NCI-H510A (cell line): ENCODE measurements around the gene AGPAT4.

ENCODE experiments used
- DNase-seq: peaks from one replicate; lab custom pipeline; 2025; lab: John Stamatoyannopoulos, UW

The AGPAT4 gene

DNA sequence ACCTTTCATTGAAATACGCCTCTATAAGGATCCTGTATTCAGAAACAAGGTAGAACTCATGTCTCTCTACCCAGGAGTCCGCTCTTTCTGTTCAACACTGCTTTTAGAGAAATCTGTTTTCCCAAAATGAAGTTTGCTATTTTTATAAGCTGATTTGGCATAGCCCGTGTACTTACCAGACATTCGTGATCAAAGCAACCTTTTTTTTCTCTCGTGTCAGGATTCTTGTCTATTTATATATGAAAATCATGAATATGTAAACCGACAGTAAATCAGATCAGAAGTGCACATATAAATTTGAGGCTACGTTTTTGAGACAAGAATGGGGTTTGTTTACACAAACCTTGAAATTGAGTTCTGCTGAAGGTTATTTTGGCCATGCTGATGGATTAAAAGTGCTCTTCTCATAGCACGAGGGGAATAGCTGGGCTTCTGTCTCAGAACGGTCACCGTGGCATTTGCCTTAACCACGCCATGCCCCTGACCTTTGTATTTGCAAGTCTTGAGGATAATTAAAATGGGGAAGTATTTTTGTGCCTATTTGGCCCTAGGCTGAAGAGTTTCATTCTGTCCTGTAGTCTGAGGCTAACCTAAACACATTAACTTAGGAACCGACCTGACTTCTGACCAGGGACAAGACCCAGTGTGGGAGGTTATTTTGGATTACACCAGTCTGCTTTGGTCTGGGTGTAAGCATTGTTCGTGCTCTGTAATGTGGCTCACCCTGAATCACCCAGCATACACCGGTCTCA is 163.7 kb downstream of the AGPAT4 start:
- DNase-seq = no peak

DNA sequence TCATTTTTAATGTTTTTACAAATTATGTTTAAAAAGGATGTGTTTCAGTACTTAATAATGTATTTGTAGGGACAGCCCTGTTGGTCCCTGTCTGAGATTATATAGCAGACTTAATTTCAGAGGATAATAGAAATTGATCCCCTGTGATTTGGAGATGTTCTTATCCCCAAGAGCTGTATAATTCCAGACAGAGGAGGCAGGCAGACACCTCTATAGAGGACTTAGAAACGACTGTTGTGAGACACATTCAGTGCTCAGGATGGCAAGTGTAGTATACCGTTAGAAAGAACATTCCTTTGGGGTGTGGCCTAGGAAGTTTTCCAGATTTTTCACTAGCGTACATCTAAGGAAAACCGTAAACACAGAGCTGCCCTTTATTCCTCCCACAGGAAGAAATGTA is 164.5 kb downstream of the AGPAT4 start:
- DNase-seq = no peak

DNA sequence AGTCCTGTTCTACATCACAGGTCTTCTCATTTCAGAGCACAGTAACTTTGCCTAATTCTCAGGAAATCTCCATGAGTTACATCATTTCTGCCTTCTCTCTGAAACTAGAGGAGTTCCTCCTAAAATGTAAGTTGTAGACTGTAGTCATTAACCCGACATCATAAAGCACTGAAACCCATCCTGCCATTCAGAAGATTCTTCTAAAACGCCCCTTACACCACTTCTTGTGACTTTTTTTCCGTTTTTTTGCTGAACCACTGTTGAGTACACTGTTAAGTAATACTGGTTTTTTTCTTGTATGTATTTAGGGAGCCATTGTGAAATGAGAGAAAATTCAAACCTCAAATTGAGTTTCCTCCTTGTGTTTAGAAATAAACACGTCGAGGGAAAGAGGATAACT is 164.9 kb downstream of the AGPAT4 start:
- no peak for DNase-seq

DNA sequence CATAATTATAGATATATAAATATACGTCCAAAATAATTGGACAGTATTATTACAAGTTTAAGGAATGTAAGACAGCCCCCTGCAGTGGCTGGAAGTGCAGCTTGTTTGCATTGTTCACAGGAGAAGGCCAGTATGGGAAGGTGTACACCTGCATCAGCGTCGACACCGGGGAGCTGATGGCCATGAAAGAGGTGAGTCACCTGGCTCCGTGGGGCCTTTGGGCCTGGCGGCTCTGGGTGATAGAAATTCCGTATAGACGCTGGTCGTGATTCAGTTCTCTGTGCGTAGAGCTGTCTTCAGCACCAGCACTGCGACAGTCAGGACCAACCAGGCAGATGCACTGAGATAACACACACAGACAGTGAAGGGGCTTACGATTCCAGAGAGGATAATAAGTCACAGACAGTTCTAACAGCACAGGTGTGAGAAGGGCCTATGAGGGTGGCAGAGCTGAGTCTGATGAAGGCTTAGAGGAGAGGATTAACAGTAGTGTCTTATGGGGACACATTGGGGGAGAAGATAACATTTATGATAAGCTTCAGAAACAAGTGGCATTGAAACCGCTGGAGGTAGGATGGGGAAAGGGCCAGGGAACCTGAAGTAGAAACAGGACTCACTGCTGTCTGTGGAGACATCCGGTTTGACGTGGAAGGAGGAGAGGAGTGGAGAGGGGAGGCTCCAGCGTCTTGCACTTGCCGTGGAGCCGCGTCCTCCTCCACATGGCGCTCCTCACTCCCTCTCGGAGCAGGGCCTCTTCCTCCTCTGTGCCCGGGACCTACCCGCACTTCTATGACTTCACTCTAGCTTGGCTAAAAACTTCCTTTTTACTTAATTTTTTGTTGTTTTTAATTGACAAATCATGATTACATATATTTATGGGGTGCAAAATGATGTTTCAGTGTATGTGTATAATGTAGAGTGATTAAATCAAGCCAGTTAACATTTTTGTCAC is 165.8 kb downstream of the AGPAT4 start:
- DNase-seq = no peak

DNA sequence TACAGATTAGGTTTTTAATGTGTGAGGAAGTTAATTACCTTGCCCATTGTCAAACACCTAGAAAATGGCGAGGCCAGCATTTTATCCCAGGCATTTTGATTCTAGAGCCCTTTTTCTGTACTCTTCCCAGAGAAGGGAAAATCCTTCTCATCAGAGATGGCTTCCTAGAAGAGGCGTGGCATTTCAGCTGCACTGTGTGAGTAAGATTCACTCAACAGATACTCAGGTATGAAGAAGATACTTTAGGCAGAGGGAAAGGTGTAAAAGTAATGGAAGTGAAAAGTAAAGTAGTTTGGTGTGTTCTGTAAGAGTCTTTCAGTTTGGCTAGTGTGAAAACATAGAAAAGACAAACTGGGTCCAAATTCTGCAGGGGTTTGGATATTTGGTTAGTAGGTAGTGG is 168.5 kb downstream of the AGPAT4 start:
- no peak for DNase-seq

DNA sequence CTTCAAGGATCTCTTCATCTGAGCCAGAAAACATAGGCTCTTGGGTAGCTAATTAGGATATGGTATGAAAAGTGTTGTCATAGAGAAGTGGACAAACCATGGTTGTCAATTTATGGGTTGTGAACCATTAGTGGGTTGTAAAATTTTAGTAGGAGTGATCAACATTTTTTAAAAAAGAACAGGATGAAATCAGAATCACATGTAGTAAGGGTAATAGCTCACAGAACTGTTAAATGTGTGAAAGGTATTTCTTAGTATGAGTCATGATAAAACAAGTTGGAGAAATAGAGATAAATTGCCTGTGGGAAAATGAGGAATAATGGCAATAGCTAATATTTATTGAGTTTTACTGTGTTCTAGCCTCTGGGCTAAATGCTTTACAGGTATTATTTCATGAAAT is 168.9 kb downstream of the AGPAT4 start:
- DNase-seq = no peak

DNA sequence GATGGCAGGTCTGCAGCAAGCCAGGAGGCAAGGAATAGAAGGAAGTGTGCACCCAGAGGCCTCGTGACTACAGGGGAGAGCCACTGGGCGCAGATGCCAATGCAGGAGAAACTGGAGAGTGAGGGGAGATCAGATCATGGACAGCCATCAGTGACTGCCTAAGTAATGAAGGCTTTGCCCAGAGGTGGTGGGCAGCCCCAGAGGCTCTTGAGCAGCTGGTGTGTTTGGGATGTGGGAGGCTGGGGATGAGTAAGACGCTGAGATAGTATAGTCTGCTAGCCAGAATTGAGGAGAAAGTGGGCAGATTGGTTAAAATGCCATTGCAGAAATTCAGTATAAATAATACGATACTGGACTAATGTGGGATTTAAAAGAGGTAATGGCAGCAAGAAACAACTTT is 170.4 kb downstream of the AGPAT4 start:
- no peak for DNase-seq

DNA sequence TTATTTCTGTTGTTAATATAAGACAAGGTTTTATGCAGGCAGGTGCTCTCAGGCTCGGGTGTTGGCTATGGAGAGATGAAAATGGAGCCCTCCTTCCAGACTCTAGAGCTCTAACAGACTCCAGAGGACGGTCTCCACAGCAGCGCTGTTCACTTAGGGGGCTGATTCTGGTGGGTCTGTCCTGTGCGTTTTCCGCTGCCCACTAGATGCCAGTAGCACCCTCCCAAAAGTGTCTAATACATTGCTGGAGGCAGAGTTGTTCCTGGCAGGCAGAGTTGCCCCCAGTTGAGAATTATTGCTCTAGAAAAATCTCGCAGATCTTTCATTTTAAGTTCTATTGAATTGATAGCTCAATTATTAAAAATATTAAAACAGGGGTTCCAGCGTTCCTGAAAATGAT is 172.3 kb downstream of the AGPAT4 start:
- no peak for DNase-seq

DNA sequence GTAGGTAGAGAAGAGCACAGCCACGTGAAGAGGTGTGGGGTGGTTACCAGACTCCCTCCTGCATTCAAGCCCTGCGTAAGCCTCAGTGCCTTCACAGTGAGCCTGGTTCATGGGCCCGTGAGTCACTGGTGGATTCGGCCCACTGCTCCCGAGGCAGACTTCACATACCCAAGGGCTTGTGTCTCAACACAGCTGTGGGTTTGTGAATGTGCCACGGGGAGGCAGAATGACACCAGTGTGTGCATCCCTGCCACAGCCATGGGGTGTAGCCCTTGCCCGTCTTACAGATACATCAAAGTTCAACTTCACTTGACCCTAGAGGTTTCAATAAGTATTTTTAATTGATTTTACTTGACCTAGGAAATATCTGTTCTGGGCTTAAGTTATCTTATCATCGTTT is 173.8 kb downstream of the AGPAT4 start:
- no peak for DNase-seq

DNA sequence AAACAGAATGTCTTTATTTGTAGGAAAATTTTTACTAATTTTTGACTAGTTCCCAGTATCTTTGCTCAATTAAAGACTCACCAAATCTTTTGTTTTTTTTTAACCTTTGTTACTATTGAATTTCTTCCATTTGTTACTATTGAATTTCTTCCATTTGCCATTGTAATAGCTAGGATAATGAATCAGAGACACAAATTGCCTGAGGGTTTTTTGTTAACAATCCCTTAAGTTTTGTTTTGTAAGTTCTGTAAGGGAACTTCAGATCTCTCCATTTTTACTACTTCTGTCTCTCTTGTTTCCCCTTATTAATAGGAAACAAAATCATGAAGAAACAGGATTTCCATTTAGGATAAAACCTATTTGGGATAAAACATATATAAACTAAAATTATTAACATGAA is 177.9 kb downstream of the AGPAT4 start:
- no peak for DNase-seq

DNA sequence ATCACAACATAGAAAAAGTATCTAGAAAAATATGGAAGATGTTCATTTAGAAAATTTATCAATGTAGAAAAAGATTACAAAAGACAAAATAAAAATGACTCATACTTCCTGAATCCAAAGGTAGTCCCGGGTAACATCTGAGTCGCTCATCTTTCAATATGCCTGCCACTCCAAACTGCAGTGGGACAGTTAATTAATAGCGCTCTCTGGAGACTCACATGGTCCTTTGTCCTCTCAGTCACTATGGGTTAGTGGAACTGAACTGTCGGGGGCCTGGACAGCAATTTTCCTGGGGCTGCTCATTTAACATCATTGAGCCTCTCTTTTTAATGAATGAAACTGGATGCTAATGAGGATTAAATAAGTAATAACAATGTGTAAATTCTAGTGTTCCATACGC is 178.9 kb downstream of the AGPAT4 start:
- no peak for DNase-seq

DNA sequence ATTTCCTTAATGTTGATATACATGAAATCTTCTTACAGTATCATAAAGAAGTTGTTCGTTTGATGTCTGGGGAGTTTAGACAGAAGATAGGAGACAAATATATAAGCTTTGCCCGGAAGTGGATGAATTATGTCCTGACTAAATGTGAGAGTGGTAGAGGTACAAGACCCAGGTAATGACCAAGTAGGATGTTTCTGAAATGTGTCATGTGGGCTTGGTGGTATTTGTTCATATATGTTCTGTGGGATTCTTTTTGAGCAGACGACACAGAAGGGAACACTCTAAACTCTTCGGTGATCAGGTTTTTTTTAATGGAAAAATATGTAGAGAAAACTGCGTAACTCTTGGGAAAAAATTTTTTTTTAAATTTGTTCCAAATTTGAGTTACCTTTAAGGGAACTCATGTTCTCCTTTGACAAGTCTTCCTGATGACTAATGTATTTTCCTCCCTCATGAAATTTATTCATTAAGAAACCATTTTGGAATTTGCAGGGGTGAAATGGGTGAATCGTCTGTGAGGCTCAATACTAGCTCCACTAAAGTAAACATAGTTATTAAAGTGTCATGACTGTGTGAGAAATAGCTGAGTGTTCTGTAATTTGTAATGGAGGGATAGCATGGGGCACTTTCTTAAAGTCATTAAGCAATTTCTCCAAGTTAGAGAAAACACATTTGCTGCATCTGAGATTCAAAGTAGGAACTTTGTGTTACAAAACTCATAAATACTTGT is 181.7 kb downstream of the AGPAT4 start:
- DNase-seq = no peak

DNA sequence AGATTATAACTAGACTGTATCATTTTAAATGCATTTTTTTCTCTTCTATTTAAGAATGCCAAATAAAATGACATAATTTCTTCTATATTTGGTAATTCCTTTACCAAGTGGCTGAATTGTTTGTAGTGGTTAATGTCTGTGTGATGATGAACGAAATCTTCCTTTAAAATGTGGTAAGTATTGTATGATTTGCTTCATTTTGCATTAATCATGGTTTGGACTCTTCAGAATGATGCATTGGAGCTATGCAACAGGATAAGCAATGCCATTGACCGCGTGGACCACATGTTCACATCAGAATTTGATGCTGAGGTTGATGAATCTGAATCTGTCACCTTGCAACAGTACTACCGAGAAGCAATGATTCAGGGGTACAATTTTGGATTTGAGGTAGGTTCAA is 182.7 kb downstream of the AGPAT4 start:
- no peak for DNase-seq

DNA sequence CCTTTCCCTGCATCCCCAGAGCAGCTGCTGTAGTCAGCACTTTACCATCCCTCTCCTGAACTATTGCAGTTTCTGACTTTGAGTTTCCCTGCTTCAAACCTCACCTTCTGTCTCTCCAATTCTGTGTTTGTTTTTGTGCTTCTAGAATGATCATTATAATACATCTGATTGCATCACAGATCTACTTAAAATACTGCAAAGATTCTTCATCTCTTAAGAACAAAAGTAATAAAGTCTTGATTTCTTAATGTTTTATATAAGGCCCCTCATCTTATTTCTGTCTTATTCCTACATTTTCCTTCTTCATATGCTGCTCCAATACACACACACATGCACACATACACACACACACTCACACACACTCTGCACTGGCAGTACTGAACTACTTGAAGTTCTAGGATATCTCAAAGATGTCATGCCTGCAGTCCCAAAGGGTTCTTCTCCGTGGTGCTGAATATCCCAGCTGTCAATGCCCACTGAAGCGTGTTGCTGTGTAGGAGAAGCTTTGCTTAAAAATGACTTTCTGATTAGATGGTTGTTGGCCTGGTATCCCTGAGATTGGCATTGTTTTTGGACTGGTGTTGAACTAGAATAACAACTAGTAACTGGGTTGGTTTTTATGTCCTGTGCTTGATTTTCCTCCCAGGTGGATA is 185.1 kb downstream of the AGPAT4 start:
- no peak for DNase-seq

DNA sequence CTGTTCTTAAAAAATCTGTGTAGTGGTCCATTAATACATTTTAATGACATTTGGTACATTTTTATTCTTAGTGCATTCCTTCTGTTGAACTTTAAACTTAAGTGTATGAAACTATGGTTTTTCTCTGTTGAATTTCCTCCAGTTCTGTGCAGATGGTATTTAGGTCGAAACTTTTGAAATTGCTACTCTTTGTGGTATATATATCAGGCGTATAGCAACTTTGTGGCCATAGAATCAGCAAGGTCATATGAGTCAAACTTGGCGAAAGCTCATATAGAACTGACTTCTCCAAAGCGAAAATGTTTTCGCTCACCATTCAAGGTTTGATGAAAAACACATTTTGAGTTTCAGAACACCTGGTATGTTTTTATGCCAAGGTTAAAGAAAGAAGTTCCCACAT is 188.6 kb downstream of the AGPAT4 start:
- DNase-seq = no peak

DNA sequence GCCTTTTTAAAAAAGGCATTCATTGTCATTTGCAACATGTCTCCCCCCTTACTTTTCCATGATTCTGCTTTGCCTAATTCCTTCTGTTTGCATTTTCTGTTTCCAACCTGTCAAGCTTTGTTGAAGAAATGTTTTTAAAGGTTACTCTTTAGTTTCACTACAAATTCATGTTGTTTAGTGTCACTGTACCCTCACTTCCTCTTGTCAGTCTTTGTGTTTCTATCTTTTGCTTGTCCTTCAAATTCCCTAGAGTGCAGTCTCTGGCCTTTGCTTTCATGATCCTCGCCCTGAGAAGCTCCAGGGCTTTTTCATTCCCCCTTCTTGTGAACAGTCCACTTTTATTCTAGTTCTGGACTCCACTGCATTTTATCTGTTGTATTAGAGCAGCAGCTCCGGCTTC is 191.6 kb downstream of the AGPAT4 start:
- no peak for DNase-seq

DNA sequence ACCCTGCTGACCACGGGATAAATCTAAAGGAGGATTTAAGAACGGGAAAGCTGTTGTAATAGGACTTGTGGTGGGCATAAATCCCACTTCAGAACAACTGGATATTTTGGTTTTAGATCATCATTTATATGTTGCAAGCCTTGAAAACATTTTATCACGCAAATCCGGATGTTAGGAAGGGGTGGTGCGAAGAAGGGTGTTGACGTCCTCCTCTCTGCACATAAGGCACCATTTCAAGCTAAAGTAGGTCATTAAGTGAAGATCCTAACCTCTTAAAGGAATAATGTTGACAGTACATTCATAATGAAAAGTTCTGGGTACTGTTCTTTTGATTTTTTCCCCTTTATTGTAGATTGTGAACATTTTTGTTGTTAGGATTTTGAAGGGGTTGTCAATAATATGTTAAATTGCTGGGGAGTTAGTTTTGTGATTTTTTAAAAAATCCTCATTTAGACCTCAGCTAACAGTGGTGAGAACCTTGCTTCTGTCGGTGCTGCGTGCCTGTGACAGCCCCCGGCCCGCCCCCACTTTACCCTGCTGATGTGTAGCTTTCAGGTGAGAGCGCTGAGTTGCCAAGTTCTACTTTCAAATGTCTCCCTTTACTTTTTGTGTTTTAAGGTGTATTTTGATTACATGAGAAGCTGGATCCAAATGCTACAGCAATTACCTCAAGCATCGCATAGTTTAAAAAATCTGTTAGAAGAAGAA is 193.4 kb downstream of the AGPAT4 start:
- DNase-seq = no peak
